ENCODE results near the gene TRIM26.
"Not testable (repeated sequence)": the region's sequence is repeated elsewhere in the genome, so short reads cannot be mapped to it uniquely, and the experiment has no call there.

TRIM26 gene

DNA sequence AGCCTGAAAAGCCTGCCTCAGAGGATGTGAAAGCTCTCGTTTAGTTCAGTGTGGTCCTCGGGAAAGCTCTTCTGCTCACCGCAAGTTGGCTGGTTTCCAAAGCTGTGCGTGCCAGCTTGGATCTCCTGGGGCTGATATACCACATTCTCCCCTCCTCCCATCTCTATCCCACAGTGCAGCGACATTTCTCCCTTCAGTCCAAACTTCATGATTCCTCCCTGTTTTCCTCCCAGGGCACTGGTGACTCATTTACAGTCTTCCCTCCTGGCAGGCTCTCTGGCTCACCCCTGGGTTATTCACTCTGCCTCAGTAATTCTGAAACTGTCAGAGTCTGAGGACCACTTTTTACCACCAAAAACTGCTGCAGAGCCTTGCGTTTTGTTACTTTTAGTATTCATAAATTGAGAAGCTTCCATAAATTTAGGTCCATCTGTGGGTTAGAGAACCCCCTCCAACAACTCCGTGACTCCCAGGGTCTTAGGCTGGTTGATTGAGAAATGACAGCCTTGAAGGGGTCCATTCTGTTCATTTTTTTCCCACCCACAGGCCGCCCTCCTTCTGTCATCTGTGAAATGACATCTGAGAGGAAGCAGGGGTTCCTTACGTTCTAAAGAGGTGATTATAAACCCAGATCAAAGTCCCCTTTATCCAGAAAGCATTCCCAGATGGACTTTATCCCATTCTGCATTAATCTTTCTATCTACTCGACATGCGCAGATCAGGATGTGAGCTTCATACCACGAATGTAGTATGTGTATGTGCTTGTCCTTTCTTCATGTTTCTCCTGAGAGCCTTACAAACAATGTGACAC is 58.3 kb downstream of the TRIM26 start:
- no peak for DNase-seq (ENCODE audit: low read depth)

DNA sequence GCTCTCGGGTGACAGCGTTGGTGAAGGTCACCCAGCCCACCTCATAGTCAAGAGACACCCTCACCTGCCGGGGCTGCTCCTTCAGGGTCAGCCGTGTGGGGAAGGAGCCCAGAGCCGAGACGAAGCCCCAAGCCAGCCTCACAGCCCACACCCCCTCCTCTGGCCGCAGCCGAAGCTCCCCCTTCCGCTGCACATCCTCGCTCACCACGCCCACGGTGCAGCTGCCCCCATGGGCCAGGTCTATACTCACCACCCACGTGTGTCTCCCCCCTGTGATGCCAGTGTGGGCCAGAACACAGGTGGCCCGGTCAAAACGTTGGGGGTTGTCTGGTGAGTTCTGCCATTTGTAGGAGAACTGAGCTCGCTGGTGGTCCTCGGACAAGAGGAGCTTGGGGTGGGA is 59.1 kb downstream of the TRIM26 start:
- no peak for DNase-seq (ENCODE audit: low read depth)

DNA sequence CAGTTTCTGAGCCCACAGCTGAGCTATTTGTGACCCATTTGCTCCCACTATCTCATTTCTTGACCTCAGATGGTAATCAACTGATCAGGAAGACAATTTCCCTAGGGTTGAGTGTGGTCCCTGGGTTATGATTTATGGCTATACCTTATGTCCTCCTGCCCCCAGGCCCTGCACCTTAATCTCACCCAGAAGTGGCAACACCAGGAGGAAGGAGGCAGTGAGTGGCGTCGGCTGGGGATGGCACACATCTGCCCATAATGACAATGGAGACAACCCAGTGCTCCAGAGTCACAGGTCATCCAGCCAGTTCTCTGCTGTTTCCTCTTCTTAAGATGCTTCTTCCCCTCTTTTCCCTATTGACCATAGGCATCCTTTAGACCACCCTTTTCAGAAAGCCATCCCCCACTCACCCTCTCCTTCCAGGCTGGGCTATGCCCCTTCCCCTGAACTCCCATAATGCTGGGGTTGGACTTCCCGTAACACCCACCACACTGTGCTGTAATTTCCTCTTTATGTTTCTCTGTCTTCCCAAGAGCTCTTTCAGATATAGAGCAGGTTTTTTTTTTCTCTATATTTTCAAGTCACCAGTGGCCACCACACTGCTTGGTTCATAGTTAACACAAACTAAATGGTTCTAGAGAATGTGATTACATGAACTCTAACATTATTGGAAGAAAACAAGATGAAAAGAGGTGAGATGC is 60.1 kb downstream of the TRIM26 start:
- DNase-seq (ENCODE audit: low read depth) = no peak

DNA sequence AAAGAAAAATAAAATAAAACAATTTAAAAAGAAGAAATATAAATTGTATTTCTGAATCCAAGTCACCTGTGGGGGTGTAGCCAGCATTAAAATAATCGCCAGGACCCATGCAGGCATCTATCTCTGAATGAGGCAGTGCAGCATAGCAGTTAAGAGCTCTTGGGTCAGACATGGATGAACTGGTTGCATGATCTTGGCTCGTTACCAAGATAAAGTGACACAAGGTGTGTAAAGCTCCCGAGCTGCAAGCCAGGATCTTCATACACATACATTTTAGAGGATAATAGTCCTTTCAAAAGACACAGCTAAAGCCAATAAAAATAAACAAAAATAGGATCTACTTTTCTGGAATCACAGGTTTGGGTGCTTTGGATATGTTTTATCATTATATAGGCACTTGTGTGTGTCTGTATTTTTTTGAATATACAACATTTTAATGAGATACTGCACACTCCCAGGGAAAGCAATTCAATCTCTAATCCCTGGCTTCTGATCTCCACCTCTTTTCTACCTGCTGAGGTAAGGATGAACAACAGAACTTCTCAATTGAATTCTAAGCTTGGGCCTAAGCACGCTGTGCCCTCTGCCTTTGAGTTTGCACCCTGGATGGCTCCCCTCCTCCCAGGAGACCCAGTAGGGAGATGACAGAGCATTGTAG is 61.1 kb downstream of the TRIM26 start:
- no peak for DNase-seq (ENCODE audit: low read depth)

DNA sequence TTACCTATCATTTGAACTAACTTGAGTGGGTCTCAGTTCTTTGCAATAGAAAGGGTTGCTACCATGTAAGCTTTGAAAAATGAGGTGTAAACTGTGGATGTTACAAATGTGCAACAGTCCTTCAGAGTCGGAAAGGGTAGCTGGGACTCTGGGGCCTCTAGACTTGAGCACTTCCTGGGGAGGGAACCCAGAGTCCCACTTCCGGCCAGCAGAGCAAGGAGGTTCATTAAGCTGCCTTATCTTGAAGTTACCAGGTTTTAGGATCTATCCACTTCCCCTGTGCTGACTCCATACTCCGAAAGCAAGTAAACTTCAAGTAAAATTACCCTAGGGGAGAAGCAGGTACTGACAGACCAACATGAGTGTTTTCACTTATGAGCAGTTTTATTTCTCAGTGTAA is 61.6 kb downstream of the TRIM26 start:
- no peak for DNase-seq (ENCODE audit: low read depth)

DNA sequence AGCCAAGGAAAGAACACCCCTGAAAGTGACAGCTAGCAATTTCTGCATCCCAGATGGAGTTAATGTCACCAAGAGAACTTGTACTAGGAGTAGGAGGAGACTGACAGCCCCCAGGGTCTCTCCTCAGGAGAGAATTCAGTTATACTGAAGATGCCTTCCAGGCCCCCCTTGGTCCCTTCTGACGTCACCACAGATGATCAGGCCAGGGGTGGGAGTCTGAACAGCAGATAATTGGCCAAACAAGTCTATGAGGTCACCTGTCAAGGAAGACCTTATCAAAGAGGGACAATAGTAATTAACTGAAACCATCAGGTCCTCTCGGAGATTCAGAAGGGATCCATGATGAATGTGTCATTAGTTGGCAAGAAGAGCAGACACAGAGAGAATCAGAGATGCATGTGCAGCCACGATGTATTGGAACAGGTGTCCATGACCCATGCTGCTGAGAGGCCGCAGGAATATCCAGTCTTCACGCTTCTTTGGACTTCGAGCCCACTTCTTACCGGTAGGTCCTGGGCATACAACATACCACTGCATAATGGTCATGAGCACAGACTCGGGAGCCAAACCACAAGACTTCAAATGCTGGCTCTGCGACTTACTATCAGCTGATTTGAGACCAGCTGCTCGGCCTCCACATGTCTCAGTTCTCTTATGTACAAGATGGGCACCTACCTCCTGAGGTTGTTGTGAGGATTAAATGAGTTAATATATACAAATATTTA is 62.4 kb downstream of the TRIM26 start:
- DNase-seq (ENCODE audit: low read depth) = no peak

DNA sequence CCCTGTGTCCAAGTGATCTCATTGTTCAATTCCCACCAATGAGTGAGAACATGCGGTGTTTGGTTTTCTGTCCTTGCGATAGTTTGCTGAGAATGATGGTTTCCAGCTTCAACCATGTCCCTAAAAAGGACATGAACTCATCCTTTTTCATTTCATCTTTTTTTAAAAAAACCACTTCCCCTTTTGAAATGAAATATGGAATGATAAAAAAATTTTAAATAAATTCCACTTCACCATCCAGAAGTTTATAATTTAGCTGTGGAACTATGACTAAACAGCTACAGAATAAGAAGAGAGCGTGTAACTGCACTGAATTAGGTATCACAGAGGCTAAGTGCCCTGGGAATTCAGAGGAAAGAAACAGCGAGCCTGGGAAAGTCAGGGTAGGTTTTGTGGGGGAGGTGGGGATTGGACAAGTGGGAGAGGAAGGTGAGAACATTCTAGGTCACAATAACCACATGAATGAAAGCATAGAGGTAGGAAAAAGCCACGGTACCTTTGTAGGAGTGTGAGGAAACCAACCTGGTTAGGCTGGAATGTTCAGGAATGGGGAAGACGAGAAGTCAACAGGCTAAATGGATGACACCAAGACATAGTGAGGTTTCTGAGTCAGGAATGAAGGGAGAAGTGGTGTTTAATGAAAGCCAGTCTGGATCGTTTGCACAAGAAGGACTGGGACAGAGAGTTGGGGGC is 63.2 kb downstream of the TRIM26 start:
- DNase-seq (ENCODE audit: low read depth) = no peak

DNA sequence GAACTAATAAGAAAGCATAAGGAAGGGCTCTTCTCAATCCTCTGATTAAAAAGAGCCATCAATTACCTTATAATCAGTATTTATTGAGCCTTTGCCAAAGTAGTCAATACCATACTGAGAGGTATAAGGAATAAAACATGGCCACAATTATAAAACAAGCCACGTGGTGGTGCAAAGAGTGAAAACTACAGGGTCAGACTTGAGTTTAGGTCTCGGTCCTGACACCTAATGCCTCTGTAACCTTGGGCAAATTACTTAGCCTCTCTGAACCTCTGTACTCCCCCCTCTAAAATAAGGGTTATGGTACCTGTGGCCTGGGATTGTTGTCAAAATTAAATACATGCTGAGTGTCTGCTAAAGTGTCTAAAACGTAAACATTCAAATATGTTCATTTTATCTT is 64.0 kb downstream of the TRIM26 start:
- no peak for DNase-seq (ENCODE audit: low read depth)

DNA sequence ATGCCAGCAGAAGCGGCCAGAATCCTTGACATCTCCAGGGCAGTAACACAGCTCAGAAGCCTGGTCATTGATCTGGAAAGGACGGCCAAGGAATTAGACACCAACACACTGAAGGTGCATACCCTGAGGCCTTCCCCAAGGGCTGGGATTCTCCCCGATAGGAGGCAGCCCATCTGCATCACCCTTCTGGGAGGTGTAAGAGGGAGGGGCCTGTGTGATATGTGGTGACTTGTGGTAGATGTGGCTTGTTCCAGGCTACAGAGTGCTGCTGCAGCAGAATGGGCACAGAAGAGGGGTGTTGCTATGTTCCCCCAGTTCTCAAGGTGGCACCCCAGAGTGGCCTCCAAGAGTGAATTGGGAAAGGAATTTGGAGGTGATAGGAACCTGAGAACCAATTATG is 66.1 kb downstream of the TRIM26 start:
- DNase-seq (ENCODE audit: low read depth) = no peak

DNA sequence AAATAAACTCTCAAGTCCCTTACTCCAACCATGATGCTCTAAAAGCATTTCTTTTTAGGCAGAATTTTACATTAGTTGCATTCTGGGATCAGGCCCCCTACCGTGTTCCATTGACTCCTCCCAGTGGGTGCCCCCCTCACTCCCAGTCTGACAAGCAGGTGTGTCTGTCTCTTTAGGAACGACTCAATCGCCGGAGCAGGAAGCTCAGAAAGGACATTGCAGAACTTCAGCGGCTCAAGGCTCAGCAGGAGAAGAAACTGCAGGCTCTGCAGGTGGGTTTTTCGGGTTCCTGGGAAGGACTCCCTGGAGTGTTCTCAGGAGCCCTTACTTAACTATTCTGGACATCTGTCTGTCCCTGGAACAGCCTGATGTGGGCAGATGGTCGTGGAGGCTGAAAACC is 67.4 kb downstream of the TRIM26 start:
- no peak for DNase-seq (ENCODE audit: low read depth)

DNA sequence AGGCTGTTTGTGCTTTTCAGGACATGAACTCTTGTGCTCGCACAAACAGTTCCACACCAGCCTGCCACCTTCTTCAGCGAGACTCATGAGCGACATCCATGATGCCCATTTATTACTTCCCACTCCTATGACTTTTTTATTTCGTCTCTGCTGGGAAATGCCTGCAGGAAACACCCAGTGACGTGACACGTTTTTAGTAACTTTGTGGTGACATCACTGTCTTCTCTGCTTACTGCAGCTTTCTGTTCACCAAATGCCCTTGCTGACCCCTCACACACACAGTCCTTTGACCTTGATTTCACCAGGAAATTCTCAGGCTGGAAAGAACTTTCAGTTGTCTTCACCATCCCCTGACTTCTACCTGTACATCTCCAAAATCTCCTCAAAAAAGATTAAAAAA is 68.4 kb downstream of the TRIM26 start:
- DNase-seq (ENCODE audit: low read depth) = no peak

DNA sequence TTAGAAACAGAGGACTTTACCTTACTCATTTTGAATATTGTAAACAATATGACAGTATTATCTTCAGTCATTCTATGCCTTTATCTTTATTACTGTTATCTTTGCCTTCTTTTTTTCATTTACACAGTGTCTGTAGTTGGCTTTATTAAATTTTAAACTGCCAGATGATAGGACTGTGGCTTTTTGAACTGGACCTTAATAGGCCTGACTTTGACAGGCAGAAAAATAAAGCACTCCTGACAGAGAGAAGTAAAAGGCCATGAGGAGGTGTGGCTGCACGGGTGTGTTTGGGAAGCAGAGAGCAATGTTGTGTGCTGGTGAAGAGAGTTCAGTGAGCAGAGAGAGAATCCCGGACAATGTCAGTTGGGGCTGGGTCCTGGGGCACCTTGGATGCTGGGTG is 69.4 kb downstream of the TRIM26 start:
- DNase-seq (ENCODE audit: low read depth) = no peak

DNA sequence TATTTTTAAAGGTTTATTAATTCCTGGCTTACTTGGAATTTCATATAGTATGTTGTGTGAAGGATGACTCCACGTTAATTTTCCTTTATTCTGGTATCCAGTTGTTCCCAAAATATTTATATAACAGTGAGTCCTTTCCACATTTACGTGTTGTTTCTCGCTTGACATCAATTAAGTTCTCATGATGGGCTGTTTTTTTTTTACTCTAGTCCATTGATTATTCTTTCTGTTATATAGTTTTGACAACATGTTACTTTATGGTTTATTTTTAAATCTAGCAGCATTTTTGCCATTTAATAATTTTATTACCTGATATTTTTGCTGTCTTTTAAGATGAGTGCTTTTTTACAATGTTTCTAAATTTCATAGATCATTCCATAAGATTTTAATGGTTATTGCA is 70.5 kb downstream of the TRIM26 start:
- DNase-seq (ENCODE audit: low read depth) = no peak

DNA sequence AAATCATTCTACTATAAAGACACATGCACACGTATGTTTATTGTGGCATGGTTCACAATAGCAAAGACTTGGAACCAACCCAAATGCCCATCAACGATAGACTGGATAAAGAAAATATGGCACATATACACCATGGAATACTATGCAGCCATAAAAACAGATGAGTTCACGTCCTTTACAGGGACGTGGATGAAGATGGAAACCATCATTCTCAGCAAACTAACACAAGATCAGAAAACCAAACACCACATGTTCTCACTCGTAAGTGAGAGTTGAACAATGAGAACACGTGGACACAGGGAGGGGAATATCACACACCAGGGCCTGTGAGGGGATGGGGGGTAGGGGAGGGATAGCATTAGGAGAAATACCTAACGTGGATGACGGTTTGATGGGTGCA is 73.0 kb downstream of the TRIM26 start:
- not testable (repeated sequence) for DNase-seq (ENCODE audit: low read depth)

DNA sequence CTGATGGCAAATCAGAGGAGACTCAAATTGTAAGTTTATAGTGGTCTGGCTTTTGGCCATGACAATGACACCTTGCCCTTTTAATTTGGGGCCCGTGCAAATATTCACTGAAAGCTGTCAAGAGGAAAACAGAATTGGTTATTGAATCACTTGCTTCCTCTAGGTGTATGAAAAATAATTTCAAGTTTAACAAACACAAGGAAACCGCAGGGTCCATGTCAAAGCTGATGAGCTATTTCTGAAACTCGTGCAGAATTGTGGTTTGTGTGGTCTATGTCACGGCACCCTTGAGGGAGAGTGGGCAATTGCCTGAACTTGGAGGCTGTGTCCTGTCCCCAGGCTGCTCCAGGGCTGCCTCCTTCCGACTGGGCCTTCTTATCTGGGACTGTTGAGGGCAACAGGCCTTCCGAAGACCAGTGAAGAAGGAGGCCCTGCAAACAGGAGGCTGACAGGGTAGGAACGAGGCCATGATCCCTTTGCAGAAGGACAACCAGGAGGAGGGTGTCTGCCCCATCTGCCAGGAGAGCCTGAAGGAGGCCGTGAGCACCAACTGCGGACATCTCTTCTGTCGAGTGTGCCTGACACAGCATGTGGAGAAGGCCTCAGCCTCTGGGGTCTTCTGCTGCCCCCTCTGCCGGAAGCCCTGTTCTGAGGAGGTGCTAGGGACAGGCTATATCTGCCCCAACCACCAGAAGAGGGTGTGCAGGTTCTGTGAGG is 76.5 kb downstream of the TRIM26 start:
- DNase-seq (ENCODE audit: low read depth) = no peak

DNA sequence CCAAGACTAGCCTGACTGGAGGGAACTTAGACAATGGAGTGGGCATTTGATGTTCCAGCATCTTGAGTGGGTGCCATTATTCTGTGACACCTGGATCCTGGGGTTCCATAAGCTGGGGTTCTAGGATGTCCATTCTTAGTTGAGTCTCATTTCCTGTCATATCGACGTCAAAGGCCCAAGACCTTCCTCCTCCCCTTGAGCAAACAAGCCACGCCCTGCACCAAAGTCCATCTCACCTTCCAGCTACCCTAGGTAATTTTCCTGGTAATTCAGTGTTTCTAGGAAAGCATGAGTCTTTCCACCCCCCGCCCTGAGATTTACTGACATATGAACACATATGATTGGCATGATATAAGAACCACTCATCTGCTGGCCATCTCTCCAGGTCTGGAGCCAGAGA is 77.4 kb downstream of the TRIM26 start, which contains the start of gene TRIM40:
TRIM40 (plus strand) TSS at position 384 of the 400 bp plus-strand sequence. CDS start 897 bp downstream, outside the sequence.
- no peak for DNase-seq (ENCODE audit: low read depth)

DNA sequence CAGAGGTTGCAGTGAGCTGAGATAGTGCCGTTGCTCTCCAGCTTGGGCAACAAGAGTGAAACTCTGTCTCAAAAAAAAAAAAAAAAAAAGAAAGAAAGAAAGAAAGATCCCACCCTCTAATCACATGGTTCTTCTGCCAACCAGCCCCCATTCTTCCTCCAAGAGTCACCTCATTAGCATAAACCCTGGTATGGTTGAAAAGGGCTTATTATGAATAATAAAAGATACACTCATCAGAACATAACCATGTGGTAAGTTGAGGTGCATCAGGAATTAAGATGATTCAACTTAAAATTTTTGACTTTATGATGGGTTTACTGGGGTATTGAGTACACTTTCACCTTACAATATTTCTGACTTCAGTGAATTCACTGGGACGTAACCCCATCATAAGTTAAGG is 78.1 kb downstream of the TRIM26 start:
- DNase-seq (ENCODE audit: low read depth) = no peak
